ENCODE measurements around the gene RBCK1.

DNA sequence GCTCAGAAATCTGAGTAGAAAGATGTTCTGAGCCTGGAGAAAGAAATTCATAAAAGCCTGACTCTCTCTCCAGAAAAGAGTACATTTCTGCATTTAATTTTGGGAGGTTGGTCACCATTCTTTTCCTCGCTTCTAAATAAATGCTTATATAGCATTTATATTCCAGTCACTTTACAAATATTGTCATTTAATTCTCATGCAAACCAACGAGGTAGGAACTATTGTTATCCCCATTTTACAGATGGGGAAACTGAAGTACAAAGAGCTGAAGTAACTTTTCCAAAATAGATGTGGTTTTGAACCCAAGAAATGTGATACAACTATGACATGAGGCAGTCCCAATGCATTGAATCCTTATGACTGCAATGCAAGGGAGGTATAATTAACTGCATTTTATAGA is 32.0 kb upstream of the RBCK1 start:
- TF ChIP-seq EZH2 (IDR thresholded peaks at IDR 0.05; ENCODE audit: borderline replicate concordance, low read length) = no peak
- TF ChIP-seq, protein P1, sequence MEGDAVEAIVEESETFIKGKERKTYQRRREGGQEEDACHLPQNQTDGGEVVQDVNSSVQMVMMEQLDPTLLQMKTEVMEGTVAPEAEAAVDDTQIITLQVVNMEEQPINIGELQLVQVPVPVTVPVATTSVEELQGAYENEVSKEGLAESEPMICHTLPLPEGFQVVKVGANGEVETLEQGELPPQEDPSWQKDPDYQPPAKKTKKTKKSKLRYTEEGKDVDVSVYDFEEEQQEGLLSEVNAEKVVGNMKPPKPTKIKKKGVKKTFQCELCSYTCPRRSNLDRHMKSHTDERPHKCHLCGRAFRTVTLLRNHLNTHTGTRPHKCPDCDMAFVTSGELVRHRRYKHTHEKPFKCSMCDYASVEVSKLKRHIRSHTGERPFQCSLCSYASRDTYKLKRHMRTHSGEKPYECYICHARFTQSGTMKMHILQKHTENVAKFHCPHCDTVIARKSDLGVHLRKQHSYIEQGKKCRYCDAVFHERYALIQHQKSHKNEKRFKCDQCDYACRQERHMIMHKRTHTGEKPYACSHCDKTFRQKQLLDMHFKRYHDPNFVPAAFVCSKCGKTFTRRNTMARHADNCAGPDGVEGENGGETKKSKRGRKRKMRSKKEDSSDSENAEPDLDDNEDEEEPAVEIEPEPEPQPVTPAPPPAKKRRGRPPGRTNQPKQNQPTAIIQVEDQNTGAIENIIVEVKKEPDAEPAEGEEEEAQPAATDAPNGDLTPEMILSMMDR (IDR thresholded peaks at IDR 0.05; ENCODE audit: low read length) = no peak
